MCF 10A (cell line): ENCODE measurements around the gene TMEM167A. TPM values are rescaled to one million over a fixed set of nuclear protein-coding genes. Genes with fewer than 3 reads are reported as not detected.

Source experiments
- BruUV-seq: library from RNA; stranded (reverse); fragments of 400-500 nt; replicated peaks from 2 replicates; lab custom pipeline; 2021; lab: Mats Ljungman, UMichigan
- CTCF ChIA-PET: fragments of 300-600 bp; sonication (Branson Sonifier 250); formaldehyde crosslinking; extraction: SDS; loops from one replicate; lab custom pipeline; 2021; ENCODE audit warnings: antibody characterized with exemption, inconsistent platforms; lab: Yijun Ruan, JAX
- POLR2A ChIA-PET: fragments of 300-600, 350-650 bp; sonication (Branson Sonifier 250); formaldehyde crosslinking; extraction: SDS; loops from one replicate; lab custom pipeline; 2020; ENCODE audit warnings: antibody characterized with exemption, inconsistent platforms; lab: Yijun Ruan, JAX
- DNase-seq: peaks from one replicate; pipeline ENCODE4 v3.0.0-alpha.2; 2018; ENCODE audit not compliant: unreplicated experiment
- H3K27ac Mint-ChIP-seq: one replicate; pipeline ENCODE4 v1.8.0; 2022; ENCODE audit warnings: mild to moderate bottlenecking, low read depth, mixed read lengths; ENCODE audit not compliant: unreplicated experiment
- H3K27me3 Mint-ChIP-seq: one replicate; pipeline ENCODE4 v1.8.0; 2022; ENCODE audit warnings: mixed read lengths; ENCODE audit not compliant: insufficient read depth, unreplicated experiment
- H3K36me3 Mint-ChIP-seq: one replicate; pipeline ENCODE4 v1.8.0; 2022; ENCODE audit warnings: mild to moderate bottlenecking, moderate library complexity, mixed read lengths; ENCODE audit not compliant: insufficient read depth, unreplicated experiment
- H3K4me1 Mint-ChIP-seq: one replicate; pipeline ENCODE4 v1.8.0; 2022; ENCODE audit warnings: mixed read lengths; ENCODE audit not compliant: insufficient read depth, unreplicated experiment
- H3K4me3 Mint-ChIP-seq: one replicate; pipeline ENCODE4 v1.8.0; 2022; ENCODE audit warnings: mild to moderate bottlenecking, moderate library complexity, mixed read lengths; ENCODE audit not compliant: unreplicated experiment
- H3K9me3 Mint-ChIP-seq: one replicate; pipeline ENCODE4 v1.8.0; 2022; ENCODE audit warnings: mixed read lengths; ENCODE audit not compliant: unreplicated experiment
- CTCF ChIP-seq: fragments of 200-600 bp; IDR thresholded peaks from one replicate; pipeline ENCODE4 v1.8.0; 2022; ENCODE audit warnings: antibody characterized with exemption, mild to moderate bottlenecking; ENCODE audit not compliant: unreplicated experiment
- intact Hi-C: fragments of 100-400 bp; cut with micrococcal nuclease; formaldehyde crosslinking; loops from 2 replicates; pipeline ENCODE4 v1.14.1; 2022
- total RNA-seq: library from RNA; stranded (reverse); gene quantifications from 2 replicates; pipeline ENCODE4 v1.2.3, GENCODE V29; 2022

The TMEM167A gene
- total RNA-seq, 1 experiment from 2014 or later: 84.1 TPM

- H3K27ac Mint-ChIP-seq: no peak overlapping the region
- no peak overlapping the region for H3K4me3 Mint-ChIP-seq
- POLR2A ChIA-PET: interaction anchor here (1.0 to 1.6 kb wide), 2 partner anchors 21 to 739 kb away, joined by 3 to 5 read pairs; partner anchors contain the start of genes TMEM167A and XRCC4
- intact Hi-C loops: no loop called here
- H3K4me1 Mint-ChIP-seq: peaks cover 28% of the 10 kb centered on the region
- H3K36me3 Mint-ChIP-seq: no peaks in the 10 kb centered on the region
- BruUV-seq: no TSS peak
- TF ChIP-seq CTCF: no peak
- no peaks in the 10 kb centered on the region for H3K27me3 Mint-ChIP-seq
- no peak for DNase-seq
- peaks cover 18% of the 10 kb centered on the region for H3K9me3 Mint-ChIP-seq
- CTCF ChIA-PET: interaction anchor here (0.7 kb wide), 1 partner anchor 18 kb away, joined by 3 read pairs; no protein-coding TSS in a partner anchor
These were observed 20.6 kb upstream of the TMEM167A start for GRCh38 chr5:83097689-83098231.

- Mint-ChIP-seq H3K4me3 (no peak overlapping the region), H3K9me3 (peaks cover 27% of the 10 kb centered on the region), H3K36me3 (no peaks in the 10 kb centered on the region), H3K27ac (no peak overlapping the region), H3K27me3 (no peaks in the 10 kb centered on the region), H3K4me1 (peaks cover 27% of the 10 kb centered on the region)
- BruUV-seq: no TSS peak
- POLR2A ChIA-PET: interaction anchor here (0.6 to 1.8 kb wide), 4 partner anchors 12 to 136 kb away, joined by 3 to 5 read pairs (median 4); partner anchors contain the start of genes TMEM167A and XRCC4
- DNase-seq: peak; percentile 8
- intact Hi-C loops: no loop called here
- CTCF ChIA-PET: no interaction called here
- TF ChIP-seq CTCF: no peak
These were observed 19.6 kb upstream of the TMEM167A start for GRCh38 chr5:83096660-83097339.

GRCh38 chr5:83095957-83096539, 18.9 kb upstream of the TMEM167A start:
- peak overlapping the region; percentile 39 for H3K27ac Mint-ChIP-seq
- no peak for TF ChIP-seq CTCF
- ChIA-PET POLR2A (interaction anchor here (0.6 to 1.8 kb wide), 3 partner anchors 11 to 137 kb away, joined by 3 to 5 read pairs (median 5); no protein-coding TSS in a partner anchor), CTCF (no interaction called here)
- DNase-seq: peak; percentile 79
- BruUV-seq: no TSS peak
- no peak overlapping the region for H3K4me3 Mint-ChIP-seq
- H3K4me1 Mint-ChIP-seq: peaks cover 20% of the 10 kb centered on the region
- peaks cover 28% of the 10 kb centered on the region for H3K9me3 Mint-ChIP-seq
- H3K36me3 Mint-ChIP-seq: no peaks in the 10 kb centered on the region
- intact Hi-C loops: no loop called here
- H3K27me3 Mint-ChIP-seq: no peaks in the 10 kb centered on the region
